DMS 273 (cell line): ENCODE measurements around the gene TTLL12.
A peak's percentile ranks its signal among the peaks of the same experiment; 100 is the strongest.

Source experiments
- DNase-seq: peaks from one replicate; lab custom pipeline; 2025; ENCODE audit not compliant: unreplicated experiment; lab: John Stamatoyannopoulos, UW

Gene TTLL12

DNA sequence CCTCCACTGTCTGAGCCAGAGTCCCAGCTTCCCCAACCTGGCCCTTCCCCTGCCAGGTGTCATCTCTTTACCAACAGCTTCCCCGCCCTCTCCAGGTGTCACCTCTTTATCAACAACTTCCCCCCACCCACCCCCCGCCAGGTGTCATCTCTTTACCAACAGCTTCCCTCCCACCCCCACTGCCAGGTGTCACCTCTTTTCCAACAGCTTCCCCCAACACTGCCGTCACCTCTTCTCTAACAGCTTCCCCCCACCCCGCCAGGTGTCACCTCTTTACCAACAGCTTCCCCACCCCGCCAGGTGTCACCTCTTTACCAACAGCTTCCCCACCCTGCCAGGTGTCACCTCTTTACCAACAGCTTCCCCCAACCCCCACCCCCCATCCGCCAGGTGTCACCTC, 29.8 kb upstream of the TTLL12 start:
- no peak for DNase-seq

- DNase-seq, result no peak
Measured at GRCh38 chr22:43213962-43214361, 27.0 kb upstream of the TTLL12 start.

DNA sequence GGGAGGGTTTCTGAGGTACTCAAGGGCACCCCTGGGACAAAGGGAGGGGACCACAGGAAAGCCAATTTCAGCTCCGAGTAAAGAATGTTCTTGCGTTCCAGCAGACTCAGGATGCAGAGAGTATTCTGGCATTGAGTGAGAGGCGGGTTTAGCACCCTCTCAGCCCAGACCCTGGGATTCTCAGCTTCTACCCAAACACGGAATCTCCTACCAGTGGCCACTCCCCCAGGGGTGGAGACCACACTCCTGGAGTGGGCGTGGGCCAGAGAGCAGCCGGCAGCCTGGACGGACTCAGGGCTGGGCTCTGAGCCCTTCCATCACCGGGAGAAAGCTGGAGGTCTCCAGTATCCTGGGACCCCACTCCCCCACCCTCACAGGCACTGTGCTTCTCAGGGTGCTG, 26.1 kb upstream of the TTLL12 start:
- peak; percentile 24 for DNase-seq

DNA sequence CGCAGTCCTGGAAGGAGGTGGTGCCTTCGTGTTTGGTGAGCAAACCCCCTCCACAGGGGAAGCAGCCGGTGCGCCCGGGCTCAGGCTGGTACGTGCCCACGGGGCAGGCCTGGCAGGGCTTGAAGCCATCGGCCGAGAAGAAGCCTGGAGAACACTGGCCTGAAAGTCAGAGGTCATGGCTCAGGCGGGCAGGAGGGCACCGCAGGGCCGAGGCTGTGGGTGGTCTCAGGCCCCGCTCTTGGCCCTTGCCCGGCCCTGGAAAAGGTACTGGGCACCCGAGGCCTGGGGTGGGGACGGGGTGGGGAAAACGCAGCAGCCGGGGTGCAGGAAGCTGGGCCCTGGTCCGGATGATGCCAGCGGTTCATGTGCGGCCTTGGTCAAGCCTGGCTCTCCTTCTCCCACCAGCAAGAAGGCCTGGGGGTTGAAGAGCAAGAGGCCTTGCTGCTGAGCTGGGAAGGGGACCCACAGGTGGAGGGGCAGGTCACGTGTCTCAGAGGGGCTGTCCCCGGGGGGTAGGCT, 25.6 kb upstream of the TTLL12 start:
- DNase-seq, result no peak

DNA sequence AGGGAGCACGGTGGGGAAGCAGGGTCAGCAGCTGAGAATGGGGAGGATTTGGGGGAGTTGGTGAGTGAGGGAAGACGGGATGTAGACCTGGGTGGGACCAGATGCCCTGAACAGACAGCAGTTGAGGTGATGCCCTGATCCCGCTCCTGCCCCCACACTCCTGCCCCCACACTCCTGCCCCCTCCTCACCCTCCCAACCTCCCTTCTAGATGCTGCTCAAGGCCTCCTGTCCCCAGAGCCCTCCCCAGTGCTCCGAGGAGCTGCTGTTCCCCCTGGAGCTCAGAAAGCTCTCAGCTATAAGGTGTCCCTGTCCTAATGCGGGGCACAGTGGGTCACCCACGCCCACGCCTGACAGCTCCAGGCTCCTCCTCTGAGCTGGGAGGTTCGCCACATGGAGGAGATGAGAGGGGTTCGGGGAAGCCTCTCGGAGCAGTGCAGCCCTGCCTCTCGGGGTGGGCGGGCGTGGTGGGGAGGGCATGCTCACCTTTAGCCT, 25.1 kb upstream of the TTLL12 start:
- DNase-seq, result no peak

DNA sequence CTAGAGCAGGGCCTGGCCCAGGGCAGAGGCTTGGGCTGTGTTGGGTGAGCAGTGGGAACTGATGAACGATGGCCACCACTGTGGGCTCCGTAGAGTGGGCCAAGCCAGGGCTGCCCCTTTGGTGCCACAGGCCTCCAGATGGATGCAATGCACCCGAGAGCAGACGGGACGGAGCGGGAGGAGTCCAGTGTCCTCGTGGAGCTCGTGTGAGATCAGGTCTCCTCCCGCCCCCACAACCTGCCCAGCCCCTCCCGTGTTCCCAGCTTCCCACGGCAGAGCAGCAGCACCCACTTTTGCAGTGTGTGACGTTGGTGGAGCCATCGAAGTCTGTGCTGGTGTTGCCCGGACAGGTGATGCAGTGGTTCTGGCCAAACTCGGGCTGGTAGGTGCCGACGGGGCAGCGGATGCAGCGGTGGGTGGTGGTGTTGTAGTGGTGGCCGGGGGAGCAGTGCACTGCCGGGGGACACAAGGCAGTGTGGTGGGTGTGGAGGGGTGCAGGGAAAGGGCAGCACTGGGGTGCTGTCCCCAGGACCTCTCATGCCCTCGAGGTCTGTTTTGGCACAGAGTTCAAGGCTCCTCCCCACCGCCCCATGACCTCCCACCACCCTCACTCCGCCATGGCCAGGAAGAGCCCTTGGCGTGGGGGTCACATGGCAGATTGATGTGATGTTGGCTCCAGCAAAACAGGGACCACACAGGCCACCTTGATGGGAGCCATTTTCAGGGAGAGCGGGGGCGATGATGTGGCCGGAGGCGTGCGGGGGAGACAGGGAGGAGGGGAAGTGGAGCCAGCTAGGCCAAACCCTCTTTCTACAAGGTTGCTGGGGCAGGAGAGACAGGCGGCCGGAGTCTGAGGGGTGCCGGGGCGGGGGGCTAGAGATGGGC, 23.9 kb upstream of the TTLL12 start:
- no peak for DNase-seq

- DNase-seq, result no peak
Measured at GRCh38 chr22:43209971-43210370, 23.0 kb upstream of the TTLL12 start.

GRCh38 chr22:43209523-43209890, 22.6 kb upstream of the TTLL12 start:
- DNase-seq, result no peak

- no peak for DNase-seq
Measured at GRCh38 chr22:43208703-43209522, 22.0 kb upstream of the TTLL12 start.

DNA sequence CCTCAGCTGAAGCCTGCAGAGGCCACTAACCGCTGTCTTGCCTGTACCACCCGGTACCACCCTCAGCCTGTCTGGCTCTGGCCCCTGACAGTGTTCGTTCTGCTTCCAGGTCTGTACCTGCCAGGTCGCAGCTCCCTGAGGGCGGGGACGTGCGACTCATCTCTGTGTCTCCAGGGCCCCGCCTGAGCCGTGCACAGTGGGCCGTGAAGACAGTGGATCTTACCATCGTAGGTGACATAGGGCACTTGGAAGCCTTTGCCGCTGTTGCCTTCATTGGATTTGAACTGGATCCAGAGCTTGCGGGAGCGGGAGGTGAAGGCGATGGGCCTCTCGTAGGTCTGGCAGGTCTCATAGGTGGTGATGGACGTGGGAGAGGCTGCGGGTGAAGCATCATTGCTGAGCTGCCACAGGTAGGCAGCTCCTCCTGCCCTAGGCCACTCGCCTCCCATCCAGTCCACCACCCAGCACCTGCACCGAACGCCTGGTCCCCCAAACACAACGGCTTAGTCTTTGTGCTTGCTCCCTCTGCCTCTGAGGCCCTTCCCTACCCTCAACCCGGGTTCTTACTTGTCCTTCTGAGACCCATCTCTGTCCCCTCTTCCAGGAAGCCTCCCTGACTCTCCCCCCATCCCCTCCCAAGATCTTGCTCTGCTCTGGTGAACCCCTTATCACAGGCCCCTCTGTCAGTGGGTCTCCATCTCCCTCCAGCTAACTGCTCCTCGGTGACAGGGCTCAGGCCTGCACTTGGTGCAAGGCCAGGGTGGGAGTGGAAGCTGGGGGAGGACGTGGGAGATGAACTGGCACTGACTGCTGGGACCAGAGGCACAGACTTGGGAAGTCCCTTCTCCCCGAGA, 21.1 kb upstream of the TTLL12 start:
- no peak for DNase-seq

- no peak for DNase-seq
Measured at GRCh38 chr22:43207386-43207785, 20.5 kb upstream of the TTLL12 start.

DNA sequence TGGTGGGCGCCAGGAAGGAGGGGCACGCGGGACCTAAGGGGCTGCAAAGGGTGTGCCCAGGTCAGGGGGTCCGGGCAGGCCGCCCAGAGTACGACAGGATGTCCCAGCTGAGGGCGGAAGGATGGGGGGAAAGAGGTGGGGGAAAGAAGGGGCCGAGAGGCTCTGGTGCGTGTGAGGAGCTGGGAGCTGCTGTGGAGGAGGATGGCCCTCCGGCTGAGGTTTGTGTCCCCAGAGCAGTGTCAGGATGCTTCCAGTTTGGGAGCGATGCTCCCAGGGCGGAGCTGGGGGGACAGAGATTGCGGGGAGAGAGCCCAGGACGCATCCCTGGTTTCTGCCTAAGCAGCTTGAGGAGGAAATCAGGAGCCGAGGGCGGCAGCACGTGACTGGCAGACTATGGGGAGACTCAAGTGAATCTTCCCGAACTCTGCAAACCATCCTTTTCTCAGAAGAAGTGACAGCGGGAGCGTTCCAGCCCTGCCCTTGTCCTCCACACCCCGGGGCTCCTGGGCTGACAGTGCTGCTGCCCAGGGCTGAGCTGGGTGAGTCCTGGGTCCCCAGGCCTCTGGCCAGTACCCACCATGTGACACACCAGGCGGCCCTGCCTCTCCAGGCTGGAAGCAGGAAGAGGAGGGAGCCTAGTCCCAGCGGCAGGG, 19.7 kb upstream of the TTLL12 start:
- DNase-seq, result no peak

GRCh38 chr22:43205748-43206508, 19.0 kb upstream of the TTLL12 start:
- DNase-seq, result no peak

- no peak for DNase-seq
Measured at GRCh38 chr22:43205261-43205691, 18.3 kb upstream of the TTLL12 start.

DNA sequence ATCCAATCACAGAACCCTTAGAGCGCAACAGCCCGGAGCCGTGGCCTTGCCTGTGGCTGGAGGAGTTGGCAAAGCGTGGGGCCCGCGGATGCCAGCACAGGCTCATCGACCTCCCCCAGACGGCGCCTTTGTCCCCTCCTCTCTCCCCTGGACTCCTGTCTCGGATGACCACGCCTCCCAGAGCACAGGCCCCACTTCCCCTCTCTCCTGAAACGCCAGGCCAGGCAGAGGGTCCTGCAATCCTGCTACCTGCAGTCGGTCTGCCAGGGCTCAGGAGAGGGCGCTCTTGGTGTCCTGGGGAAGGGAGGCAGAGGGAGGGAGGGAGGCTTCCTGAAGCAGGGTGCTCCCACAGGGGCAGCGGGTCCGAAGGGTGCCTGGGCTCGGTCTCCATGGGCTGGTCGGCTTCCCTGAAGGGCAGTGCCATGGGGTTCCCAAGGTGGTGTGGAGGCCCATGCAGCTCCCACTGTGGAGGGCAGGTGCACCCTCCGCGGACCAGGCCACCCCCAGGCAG, 16.6 kb upstream of the TTLL12 start:
- no peak for DNase-seq

DNA sequence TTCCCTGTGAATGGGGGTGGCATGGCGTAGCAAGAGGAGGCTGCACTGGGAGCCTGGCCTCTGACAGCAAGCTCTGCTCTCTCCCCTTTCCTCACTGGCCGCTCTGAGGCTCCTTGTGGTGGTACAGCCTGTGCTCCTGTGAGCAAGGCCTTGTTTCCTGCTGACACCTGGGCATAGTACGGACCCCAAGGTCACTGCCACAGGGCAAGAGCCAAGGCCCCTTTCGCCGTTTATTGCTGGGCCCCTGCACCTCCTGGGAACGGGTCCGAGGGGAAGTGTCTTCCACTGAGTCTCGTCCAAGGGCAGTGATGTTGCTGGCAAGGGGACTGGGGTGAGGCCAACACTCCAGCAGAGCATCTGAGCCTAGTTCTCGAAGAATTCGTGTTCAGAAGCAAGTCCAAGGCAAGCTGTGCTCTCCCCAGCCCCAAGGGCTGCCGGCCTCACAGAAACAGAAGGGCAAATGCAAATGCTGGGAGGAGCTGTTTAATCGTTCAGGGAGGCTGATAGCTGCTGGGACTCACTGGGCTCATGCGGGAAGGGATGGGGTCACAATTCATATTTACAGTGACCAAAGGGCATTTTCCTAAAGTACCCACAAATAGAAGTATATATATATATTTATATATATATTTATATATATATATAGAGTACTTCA, 15.9 kb upstream of the TTLL12 start:
- no peak for DNase-seq

DNA sequence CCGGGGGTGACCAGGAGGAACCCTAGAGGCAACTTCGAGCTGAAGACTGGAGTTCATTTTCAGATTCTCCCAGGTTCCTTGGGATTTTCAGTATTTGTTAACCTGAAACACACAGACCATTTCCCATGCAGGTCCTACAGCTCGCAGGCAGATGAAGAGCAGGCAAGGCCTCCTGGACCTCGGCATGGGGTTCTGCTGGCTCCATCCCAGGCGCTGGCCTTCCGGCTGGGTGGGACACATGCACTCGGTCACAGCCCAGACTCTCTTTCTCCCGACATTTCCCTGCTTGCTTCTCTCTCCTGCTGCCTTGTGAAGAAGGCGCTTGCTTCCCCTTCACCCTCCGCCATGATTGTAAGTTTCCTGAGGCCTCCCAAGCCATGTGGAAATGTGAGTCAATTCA, 15.4 kb upstream of the TTLL12 start:
- DNase-seq, result no peak

DNA sequence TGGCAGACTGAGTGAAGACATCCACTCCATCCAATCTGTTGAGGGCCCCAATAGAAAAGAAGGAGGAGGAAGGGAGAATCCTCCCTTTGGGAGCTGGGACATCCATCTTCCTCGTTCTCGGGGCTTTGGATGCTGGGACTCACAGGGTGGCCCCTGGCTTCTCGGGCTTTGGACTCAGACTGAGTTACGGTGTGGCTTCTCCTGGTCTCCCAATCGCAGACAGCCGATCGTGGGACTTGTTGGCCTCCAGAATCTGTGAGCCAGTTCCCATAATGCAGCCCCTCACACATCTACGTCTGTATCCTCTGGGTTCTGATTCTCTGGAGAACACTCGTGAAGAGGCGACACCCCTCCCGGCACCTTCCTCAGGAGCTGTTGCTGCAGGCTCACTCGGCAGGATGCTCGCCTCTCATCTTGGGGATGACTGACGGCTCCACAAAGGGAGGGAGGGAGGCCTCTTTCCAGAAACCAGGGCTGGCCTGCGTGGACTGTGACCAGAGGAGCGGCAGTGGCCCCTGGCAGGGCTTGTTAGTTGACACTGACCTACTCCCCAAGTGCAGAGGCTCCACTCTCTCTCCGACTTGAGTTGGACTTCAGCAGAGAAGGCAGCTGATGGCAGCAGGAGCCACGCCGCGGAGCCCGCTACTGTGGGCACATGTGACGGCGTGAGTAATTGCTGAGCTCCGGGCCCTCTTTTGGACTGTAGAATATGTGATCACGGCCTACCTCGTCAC, 14.7 kb upstream of the TTLL12 start:
- DNase-seq, result no peak
